NCI-H226 (cell line): ENCODE results near the gene PTPRD.

Experiments used
- DNase-seq: peaks from one replicate; pipeline ENCODE4 v3.0.0-alpha.2; 2015

PTPRD gene

DNA sequence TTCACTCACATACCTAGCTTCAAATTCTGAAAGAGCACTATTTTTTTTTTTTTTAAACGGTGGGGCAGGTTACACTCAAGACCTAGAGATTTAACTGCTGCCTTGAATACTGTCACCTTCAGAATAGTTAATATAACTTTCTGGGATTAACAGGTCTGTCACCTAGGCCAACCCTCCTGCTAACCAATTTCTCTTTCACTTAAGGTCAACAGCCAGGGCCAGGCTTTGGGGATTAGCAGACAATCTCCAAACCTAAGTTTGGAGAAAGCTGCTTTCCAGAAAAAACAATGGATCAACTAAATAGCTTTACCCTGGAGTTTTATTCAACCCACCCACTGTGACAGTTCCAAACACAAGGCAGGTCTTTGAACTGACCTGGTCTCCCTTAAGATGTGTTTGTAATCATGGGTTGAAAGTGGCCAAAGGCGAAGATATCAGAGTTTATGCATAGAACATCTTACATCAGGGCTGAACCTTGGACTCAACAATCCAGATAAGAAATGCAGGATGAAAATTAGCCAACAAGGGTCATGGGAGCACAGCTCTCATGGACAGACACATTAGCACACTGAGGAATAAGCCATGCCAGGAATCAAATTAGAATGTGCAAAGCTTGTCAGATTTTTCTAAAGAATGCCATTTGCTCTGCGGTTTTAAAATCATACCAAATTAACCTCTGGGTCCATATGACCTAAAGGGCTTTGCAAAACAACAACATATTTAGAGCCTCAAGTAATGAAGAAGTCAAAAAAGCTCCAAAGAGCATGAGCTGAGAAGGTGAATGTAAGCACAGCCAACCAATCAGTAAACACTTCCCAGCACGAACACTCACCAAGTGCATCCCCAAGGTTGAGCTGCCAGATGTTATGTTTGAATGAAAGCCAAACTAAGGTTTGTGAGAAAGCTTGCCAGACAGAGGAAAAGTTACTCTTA lies 2274.7 kb downstream of the PTPRD start:
- peak; percentile 16 for DNase-seq

DNA sequence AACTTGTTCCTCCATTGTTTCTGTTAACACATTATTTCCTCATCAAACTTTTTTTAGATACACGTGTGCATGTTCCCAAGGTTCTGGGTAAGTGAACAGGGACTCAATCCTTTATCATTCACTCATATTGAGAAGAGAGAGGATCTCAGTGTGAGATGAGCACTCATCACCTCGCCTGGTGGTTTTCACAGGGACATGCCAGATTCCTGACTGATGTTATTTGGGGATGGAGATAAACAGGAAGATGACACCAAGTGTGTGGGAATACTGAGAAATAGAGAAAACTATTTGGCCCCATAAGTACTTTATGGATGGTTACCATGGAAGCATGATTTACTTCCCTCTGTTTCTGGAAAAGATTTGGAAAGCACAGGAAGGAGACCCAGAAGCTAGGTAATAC lies 2279.9 kb downstream of the PTPRD start:
- DNase-seq, result no peak

DNA sequence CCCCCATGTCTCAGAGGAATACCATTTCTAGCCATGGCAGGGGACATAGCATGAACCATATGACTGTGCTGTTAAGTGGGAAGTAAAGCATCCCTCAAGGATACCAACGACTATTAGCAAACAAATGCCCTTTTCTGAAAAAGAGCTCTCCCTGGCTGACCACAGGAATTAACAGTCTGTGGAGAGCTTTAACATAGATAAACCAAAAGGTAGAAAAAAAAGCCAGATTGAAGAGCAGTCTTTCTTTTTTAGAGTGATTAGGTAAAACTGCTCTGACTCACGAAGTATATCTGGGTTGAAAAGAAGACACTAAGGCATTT lies 2280.5 kb downstream of the PTPRD start:
- no peak for DNase-seq

DNA sequence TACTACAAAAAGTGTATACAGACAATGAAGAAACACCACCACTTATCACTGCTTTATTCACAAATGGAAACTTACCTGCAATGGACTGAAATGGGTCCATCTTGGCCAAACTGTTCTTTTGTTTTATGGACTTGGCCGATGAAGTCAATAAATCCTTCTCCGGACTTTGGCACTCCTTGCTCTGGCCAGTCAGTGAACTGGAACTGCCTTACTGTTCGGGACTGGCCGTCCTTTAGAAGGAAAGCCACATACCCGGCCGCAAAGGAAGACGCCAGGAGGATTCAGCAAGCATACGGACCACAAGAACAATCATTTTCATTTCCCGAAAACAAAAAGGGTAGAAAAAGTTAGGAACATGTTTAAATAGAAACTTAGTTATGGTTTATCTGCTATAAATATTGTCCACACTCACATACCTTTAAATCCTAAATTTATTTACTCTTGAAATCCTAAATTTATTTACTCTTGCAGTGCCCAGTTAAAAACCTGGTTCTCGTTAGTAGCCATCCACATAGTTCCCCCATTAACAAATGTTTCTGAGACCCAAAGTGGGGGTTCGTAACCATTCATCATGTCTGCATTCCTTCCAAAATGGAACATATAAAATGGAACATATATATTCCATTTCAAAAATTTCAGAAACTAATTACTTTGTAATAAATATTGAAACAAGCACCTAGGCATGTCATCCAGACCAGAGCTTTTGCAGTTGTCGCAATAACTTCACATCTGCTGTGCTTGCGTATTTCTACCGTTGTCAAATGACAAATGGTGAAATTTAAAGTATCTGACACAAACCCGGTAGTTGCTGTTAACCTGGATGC lies 2281.1 kb downstream of the PTPRD start:
- DNase-seq, result no peak

DNA sequence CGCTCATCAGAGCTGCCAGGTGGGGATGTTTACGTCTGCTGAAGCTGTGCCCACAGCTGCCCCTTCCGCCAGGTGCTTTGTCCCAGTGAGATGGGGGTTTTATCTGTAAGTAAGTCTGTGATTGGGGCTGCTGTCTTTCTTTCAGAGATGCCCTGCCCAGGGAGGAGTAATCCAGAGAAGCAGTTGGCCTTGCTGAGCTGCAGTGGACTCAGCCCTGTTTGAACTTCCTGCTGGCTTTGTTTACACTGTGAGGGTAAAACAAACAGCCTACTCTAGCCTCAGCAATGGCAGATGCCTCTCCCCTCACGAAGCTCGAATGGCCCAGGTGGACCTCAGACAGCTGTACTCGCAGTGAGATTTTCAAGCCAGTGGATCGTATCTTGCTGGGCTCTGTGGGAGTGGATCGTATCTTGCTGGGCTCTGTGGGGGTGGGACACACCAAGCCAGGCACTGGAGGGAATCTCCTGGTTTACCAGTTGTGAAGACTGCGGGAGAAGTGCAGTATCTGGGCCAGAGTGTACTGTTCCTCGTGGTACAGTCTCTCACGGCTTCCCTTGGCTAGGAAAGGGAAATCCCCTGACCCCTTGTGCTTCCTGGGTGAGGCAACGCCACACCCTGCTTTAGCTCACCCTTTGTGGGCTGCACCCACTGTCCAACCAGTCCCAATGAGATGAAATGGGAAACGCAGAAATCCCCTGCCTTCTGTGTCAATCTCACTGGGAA lies 2283.1 kb downstream of the PTPRD start:
- no peak for DNase-seq

DNA sequence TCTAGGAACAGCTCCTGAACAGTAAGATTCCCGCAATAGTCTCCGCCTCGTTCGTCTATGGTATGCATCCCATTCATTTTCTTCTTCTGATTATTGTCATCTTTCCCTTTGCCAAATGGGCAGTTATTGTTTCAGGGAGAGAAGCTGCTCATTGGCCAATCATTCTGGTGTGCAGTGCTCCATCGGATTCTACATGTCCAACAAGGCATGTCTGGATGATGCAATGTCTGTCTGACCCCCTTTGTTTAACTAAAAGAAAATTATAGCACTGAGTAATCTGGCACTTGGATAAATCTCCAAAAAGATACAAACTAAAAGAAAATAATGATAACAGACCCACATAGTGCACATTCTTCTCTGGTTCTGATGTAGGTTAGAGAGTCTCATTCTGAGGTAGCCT lies 2297.6 kb downstream of the PTPRD start:
- DNase-seq, result no peak

DNA sequence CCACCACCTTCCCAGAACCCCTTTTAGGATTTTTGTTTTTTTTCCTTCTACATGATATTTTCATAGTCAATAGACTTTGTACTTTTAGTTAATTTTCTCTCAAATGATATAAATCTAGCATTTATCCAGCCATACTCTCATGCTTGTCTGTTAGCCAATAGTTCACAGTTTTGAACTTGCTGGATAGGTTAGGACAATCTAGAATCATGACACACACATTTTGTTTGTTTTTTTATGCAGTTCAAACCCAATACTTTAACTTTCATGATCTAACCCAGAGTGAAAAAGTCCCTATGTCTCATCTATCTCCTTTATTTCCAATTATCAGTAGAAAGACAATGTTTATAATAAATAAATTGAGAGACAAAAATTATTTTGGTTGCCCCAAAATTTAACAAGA lies 2303.5 kb downstream of the PTPRD start:
- DNase-seq, result no peak

DNA sequence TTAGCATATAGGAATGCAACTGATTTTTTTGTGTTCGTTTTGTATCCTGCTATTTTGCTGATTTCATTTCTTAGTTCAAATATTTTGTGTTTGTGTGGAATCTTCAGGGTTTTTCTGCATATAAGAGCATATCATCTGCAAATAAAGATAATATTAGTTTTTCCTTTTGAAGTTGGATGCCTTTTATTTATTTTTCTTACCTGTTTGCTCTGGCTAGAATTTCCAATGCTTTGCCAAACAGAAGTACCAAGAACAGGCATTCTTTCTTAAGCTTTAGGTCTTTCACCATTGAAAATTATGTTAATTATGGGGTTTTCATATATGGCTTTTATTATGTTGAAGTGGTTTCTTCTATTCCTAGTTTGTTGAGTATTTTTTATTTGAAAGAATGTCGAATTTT lies 2308.1 kb downstream of the PTPRD start:
- no peak for DNase-seq

DNA sequence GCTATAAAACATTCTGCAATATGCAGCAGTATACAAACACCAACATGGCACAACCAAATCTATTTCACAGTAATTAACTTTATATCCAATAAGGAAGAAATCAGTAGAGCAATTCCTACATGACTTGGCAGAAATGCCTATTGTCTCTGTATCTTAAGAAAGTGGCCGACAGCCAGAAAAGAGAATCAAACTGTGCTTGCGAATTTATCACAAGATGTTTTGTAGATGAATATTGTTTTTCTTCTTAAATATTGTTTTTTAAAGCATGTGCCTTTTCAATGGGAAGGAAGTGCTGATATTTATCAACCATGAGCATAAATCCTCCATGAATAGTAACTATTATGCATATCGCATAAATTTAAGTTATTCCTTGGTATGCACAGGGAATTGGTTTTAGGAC lies 2311.5 kb downstream of the PTPRD start:
- no peak for DNase-seq

DNA sequence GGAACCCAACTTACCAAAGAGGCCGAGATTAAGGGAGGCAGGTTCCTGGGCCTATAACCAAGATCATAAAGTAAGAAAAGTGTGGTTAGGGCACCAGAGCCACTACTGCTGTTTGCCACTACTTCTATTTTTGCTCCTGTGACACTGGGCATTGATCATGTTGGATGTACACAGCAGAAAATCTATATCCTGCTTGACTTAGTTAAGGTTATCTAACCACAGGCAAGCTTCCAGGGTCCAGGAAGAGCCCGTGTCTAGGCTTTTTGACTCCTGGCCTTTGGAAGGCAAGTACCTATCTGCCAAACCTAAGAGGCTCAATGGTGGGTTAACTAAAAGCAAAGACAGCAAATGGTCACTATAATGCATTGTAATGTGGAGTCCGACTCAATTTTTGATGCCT lies 2315.8 kb downstream of the PTPRD start:
- no peak for DNase-seq

DNA sequence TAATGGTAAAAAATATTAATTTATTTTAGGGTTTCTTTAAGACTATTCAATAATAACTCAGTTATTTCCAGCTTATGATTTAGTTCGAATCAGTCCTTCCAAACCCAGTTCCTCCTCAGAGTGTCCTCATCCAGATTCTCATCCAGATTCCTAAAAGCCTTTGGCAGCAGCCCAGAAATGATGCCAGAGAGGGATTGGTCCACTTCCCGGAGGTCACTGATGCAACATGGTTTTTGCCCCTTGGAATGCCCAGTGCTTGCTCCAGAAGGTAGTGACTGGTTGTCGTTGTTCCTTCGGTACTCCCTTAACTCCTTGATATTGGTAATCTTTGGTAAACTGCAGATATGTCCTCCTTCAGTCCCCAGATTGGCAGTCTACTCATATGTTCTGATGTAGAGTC lies 2320.1 kb downstream of the PTPRD start:
- no peak for DNase-seq

DNA sequence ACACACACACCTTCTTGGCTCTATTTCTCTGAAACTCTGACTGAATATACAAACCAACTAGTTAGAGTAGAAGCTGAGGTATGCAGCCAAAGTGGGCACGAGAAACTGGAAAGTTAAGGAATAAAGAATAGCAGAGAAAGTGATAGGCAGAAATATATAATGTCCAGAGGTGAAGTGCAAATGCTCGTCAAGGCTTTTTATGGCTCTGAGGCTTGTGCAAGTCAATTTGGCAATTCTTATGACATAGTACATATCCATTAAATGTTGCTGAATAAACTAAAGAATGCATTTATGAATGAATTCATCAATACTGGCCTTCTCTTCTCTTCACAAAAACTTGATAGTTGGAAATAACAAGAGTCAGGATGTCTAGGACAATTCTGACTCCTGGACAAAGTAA lies 2323.1 kb downstream of the PTPRD start:
- DNase-seq, result no peak

DNA sequence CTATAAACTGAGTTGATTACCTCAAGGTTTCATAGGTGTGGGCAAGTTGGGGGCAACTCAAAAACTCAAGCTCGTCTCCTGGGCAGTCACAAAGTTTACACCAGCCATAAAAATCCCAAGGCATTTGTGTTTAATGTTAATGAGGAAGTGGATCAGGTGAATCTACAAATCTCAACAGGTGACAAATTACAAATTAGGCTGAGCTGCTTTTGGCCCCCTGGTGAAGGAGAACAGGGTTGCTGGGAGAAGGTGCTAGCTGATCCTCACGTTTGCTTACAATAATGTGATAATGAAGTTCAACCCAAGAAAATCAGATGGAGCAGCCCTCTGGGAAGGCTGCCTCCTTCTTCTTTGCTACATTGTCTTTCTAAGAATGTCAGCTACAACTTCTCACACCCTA lies 2324.8 kb downstream of the PTPRD start:
- no peak for DNase-seq

DNA sequence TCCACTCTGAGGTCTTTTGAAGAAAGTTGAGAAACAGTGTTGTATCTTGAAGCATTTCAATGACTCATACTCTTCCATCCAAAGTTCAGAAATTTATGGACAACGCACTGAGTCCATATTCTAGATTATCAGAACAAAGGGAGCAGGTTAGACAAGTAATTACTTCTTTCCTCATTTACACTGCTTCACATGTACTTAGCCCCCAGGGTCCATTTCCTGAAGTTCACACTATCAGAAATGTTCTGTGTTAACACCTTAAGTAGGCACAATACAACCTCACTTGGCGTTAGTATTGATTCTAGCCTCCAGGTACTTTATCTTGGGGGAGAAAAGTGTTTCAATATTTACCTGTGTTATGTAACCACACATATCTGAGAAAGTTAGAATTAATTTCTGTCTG lies 2325.3 kb downstream of the PTPRD start:
- DNase-seq, result no peak

DNA sequence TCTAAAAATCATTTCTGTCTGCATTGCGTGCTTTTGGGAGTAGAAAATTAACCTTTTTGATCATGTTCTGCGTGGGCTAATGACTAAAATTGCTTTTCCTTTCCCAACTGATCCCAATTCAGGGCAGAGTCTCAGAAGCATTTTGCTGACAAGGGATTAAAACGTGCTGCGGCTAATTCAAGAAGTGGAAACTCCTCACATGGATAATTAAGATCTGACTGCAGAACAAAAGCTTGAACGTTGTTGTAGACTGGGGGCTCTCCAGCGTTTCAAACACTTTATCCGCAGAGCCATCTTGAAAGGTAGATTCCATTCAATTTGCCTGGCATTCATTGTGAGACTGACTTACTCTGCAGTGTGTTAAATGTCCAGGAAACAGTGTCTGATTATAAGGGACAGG lies 2327.9 kb downstream of the PTPRD start:
- no peak for DNase-seq

DNA sequence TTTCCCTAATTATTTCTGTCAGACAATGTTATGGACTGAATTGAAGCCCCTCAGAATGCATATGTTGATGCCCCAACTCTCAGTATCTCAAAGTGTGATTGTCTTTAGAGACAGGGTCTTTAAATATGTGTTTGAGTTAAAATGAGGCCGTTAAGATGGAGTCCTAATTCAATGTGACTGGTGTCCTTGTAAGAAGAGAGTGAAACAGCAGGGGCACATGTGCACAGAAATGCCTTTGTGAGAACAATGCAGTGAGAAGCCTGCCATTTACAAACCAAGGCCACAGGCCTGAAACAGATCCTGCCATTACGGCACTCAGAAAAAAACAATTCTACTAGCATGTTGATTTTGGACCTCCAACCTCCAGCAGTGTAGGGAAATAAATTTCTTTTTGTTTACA lies 2330.3 kb downstream of the PTPRD start:
- DNase-seq, result no peak

DNA sequence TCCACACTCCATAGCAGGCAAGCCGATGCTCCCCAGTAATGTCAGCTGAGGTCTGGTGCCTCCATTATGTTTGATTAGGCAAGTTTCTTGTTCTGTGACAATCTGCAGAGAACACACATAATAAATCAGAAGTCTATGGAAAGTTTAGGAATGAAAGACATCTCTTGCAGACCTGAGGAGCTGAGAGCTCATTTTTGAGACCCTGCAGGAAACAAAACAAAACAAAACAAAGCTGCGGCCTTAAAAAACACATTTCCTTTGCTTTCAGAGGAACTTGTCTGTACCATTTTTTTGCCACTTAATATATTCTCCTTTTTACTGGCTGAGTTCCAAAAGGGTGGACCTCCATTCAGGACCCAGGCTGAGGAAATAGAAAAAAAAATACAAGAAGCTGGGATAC lies 2332.0 kb downstream of the PTPRD start:
- DNase-seq, result no peak

DNA sequence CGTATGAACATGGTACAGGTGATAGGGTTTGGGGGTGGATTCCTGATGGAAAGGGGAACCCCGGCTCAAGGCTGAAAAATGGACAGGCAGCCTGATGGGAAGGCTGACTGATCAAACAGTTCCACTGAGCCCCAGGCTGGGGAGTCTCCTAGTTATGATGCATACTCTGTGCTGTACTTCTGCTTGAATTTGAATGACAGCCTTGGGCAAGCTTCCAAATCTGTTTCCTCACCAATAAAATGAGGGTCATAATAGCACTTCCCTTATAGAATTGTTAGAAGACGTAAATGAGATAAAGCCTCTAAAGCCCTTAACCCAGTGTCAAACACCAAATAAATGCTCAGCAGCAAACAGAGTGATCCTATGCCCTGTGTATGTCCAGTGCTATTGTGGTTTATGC lies 2334.8 kb downstream of the PTPRD start:
- DNase-seq, result no peak

DNA sequence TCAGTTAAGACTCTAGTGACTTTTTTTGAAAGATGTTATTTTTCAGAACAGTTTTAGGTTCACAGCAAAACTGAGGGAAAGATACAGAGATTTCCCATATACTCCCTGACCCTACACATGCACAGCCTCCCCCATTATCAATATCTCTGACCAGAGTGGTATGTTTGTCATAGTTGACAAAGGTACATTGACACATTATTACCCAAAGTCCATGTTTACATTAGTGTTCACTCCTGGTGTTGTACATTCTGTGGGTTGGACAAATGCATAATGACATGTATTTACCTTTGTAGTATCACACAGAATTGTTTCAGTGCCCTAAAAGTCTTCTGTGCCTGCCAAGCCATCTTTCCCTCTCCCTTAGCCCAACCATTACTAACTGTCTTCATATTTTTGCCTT lies 2342.6 kb downstream of the PTPRD start:
- no peak for DNase-seq

DNA sequence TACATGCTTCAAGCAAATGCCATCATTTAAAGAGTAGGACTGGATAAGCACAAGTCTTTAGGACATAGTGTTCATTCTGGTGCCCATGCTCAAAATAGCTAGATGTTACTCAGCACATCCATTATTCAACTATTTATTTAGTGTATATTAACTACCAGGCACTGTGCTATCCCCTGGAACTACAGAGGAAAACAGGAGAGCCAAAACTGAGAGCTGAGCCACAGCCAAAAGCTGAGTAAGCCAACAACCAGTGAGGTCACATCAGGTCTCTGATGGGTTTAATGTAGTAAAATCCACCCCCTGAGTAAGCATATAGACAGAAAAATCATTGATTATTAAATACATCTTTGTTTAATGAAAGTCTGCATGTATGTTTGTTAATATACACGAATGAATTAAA lies 2343.9 kb downstream of the PTPRD start:
- no peak for DNase-seq

DNA sequence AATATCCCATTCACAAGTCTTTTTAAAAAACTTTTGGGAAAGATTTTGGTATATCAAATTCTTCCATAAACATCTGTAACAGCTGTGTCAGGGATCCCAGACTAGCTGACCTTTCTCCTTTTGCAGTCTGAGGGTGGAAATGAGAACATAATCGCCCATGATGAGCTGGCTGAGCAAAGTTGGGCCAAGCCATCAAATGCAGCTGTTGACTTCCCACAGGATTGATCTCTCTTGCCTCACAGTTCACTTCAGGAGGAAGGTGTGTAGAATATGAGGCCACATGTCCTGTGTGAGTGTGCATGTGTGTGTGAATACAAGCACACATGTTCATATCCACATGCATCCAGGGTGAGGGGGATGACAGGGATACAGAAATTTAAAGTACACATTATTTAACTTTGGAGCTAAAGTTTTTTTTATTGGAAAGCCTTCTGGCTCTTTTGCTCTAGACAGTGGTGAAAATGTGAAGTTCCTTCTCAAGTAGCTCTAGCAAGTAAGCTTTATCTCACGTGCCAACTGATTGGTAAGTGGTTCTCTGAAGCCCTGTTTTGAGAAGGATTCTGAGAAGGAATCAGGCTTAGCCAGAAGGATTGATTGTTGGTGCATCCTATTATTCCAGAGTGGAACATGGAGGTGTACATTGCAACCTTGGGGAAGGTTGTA lies 2344.5 kb downstream of the PTPRD start:
- no peak for DNase-seq

DNA sequence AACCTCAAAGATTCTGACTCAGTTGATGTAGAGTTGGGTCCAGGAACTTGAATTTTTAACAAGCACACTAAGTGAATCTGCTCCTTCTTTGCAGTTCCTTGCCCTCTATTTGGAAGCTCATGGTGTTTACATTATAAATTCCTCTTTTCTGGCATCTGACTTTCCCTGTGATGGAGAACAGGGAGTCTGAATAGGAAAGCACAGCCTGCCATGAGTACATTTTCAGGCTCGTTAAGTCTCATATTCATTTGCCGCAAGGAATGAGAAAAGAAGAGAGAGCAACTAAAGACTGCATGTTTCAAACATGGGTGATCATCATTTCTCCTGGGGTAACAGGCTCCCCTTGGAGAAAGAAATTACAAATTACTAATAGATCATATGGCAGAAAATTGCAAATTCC lies 2345.2 kb downstream of the PTPRD start:
- no peak for DNase-seq

DNA sequence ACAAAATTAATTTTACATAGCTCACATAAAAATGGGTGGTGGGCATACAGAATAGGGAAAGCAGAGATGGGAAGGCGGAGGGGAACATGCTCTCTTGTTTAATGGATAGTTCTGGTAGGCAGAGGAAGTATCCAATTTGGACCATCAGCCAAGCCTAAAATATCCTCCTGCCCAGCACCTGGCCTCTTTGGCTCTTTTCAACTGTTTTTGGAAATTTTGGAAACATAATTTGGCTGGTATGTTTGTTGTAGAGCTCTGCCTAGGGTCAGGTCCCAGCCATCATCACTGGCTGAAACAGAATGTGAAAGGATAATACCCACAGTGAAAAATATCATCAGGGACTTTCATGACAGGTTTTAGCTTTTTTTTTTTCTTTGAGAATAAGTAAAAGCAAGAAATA lies 2345.9 kb downstream of the PTPRD start:
- DNase-seq, result no peak
